ENCODE results near the gene CTLA4. TPM values are rescaled to one million over a fixed set of nuclear protein-coding genes. Genes with fewer than 3 reads are reported as not detected.

The CTLA4 gene
- total and polyA plus RNA-seq, 10 of the 15 experiments (the other 5 are each of a cell fraction or from before 2014, with no cell fraction given) = not detected

DNA sequence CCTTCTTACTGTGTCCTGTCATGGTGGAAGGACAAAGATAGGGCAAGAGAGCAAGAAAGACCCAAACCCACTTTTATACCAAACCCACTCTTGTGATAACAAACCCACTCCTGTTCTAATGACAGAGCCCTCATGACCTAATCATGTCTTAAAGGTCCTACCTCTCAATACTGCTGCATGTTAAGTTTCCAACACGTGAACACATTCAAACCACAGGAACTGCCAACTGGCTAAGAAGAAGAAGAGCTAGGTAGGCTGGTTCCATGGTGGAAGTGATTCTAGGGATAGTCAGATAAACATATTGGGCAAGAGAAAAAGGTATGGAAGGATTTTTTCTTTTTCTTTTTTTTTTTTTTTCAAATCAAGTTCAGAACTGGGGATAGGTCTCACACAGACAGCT, 22.0 kb downstream of the CTLA4 start:
- no peak overlapping the region for H2AFZ ChIP-seq (ENCODE audit: control insufficient read depth, low read depth, low read length)
- in situ Hi-C loops (cut with MboI) = no loop called here
- BruUV-seq (replicated peaks) = no TSS peak
- no peak for ATAC-seq
- DNase-seq (ENCODE audit: low read depth, low spot score) = no peak
- no peaks in the 10 kb centered on the region for H3K4me1 ChIP-seq (ENCODE audit: control insufficient read depth, insufficient read depth, low read length)
- H4K20me1 ChIP-seq (ENCODE audit: control insufficient read depth, insufficient read depth) = 0 out of 2 replicates have a peak, but pooled peaks cover 3% of the 10 kb centered on the region
- SMC1A ChIA-PET (ENCODE audit: uncharacterized antibody, unreplicated experiment) = interaction anchor here (1.3 kb wide), 1 partner anchor 20 kb away, joined by 3 read pairs; no protein-coding TSS in a partner anchor
- POLR2A ChIA-PET = no interaction called here
- no peak overlapping the region for H3K4me3 ChIP-seq
- WGBS (ENCODE audit: insufficient coverage, insufficient replicate concordance, low lambda C conversion rate, missing lambda C conversion rate) = 0% methylated on average over 1 of the region's 1 CpG
- FAIRE-seq = no peak
- CTCF ChIA-PET = no interaction called here
- intact Hi-C loops (cut with micrococcal nuclease; ENCODE audit: unreplicated experiment) = no loop called here
- peaks cover 0 to 2% of the 10 kb centered on the region in 2 experiments; a peak in 1 of 4 replicates for H3K27me3 ChIP-seq (replicated peaks in 1 of 2; ENCODE audit: control insufficient read depth in 2 of 2, insufficient read depth in 2 of 2, low read length in 1 of 2)
- no peaks in the 10 kb centered on the region for H3K79me2 ChIP-seq (ENCODE audit: control insufficient read depth, insufficient read depth, low read length)
- H3K9me3 ChIP-seq (replicated peaks; ENCODE audit: control insufficient read depth, insufficient read depth, low read length) = no peaks in the 10 kb centered on the region
- no peak overlapping the region for H3K4me2 ChIP-seq (ENCODE audit: control insufficient read depth, insufficient read depth)
- RAD21 ChIA-PET (ENCODE audit: unreplicated experiment) = no interaction called here
- H3K36me3 ChIP-seq (ENCODE audit: control insufficient read depth in 2 of 2, insufficient read depth in 2 of 2, low read length in 1 of 2) = no peaks in the 10 kb centered on the region
- no peak overlapping the region for H3K9ac ChIP-seq (ENCODE audit: control insufficient read depth, insufficient read depth, low read length)
- no peak overlapping the region for H3K27ac ChIP-seq (ENCODE audit: control insufficient read depth, insufficient read depth)
- no peak for TF ChIP-seq FOXM1 (IDR thresholded peaks at IDR 0.05; ENCODE audit: low read depth, low read length)
- no peak for TF ChIP-seq SMAD1 (IDR thresholded peaks at IDR 0.05; ENCODE audit: low read depth, partially characterized antibody)
- TF ChIP-seq, protein P1, sequence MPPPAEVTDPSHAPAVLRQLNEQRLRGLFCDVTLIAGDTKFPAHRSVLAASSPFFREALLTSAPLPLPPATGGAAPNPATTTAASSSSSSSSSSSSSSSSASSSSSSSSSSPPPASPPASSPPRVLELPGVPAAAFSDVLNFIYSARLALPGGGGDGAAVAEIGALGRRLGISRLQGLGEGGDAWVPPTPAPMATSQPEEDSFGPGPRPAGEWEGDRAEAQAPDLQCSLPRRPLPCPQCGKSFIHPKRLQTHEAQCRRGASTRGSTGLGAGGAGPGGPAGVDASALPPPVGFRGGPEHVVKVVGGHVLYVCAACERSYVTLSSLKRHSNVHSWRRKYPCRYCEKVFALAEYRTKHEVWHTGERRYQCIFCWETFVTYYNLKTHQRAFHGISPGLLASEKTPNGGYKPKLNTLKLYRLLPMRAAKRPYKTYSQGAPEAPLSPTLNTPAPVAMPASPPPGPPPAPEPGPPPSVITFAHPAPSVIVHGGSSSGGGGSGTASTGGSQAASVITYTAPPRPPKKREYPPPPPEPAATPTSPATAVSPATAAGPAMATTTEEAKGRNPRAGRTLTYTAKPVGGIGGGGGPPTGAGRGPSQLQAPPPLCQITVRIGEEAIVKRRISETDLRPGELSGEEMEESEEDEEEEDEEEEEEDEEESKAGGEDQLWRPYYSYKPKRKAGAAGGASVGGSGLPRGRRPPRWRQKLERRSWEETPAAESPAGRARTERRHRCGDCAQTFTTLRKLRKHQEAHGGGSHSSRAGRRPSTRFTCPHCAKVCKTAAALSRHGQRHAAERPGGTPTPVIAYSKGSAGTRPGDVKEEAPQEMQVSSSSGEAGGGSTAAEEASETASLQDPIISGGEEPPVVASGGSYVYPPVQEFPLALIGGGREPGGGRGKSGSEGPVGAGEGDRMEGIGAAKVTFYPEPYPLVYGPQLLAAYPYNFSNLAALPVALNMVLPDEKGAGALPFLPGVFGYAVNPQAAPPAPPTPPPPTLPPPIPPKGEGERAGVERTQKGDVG (CRISPR knock-in tag; IDR thresholded peaks at IDR 0.05) = no peak
- TF ChIP-seq ZZZ3 (IDR thresholded peaks at IDR 0.05; ENCODE audit: control insufficient read depth, insufficient read length, low read depth) = no peak
- no peak for TF ChIP-seq CHD1 (IDR thresholded peaks at IDR 0.05; ENCODE audit: low read depth, low read length)
- TF ChIP-seq NR2F1 (conservative IDR thresholded peaks at IDR 0.05) = no peak
- TF ChIP-seq, protein P2, sequence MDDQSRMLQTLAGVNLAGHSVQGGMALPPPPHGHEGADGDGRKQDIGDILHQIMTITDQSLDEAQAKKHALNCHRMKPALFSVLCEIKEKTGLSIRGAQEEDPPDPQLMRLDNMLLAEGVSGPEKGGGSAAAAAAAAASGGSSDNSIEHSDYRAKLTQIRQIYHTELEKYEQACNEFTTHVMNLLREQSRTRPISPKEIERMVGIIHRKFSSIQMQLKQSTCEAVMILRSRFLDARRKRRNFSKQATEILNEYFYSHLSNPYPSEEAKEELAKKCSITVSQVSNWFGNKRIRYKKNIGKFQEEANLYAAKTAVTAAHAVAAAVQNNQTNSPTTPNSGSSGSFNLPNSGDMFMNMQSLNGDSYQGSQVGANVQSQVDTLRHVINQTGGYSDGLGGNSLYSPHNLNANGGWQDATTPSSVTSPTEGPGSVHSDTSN (IDR thresholded peaks at IDR 0.05; ENCODE audit: insufficient replicate concordance, low read depth, low read length) = no peak
- no peak for TF ChIP-seq GATAD2B (conservative IDR thresholded peaks at IDR 0.05; ENCODE audit: low read depth)
- TF ChIP-seq SREBF2 (IDR thresholded peaks at IDR 0.05; ENCODE audit: low read length) = no peak
- no peak for TF ChIP-seq NR2C2 (IDR thresholded peaks at IDR 0.05; ENCODE audit: borderline replicate concordance, control insufficient read depth, insufficient read length, low read depth)
- TF ChIP-seq, protein P3, sequence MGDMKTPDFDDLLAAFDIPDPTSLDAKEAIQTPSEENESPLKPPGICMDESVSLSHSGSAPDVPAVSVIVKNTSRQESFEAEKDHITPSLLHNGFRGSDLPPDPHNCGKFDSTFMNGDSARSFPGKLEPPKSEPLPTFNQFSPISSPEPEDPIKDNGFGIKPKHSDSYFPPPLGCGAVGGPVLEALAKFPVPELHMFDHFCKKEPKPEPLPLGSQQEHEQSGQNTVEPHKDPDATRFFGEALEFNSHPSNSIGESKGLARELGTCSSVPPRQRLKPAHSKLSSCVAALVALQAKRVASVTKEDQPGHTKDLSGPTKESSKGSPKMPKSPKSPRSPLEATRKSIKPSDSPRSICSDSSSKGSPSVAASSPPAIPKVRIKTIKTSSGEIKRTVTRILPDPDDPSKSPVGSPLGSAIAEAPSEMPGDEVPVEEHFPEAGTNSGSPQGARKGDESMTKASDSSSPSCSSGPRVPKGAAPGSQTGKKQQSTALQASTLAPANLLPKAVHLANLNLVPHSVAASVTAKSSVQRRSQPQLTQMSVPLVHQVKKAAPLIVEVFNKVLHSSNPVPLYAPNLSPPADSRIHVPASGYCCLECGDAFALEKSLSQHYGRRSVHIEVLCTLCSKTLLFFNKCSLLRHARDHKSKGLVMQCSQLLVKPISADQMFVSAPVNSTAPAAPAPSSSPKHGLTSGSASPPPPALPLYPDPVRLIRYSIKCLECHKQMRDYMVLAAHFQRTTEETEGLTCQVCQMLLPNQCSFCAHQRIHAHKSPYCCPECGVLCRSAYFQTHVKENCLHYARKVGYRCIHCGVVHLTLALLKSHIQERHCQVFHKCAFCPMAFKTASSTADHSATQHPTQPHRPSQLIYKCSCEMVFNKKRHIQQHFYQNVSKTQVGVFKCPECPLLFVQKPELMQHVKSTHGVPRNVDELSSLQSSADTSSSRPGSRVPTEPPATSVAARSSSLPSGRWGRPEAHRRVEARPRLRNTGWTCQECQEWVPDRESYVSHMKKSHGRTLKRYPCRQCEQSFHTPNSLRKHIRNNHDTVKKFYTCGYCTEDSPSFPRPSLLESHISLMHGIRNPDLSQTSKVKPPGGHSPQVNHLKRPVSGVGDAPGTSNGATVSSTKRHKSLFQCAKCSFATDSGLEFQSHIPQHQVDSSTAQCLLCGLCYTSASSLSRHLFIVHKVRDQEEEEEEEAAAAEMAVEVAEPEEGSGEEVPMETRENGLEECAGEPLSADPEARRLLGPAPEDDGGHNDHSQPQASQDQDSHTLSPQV (IDR thresholded peaks at IDR 0.05) = no peak
- TF ChIP-seq NFYA (IDR thresholded peaks at IDR 0.05; ENCODE audit: borderline replicate concordance, low read depth, low read length) = no peak
- no peak for TF ChIP-seq SMARCA5 (IDR thresholded peaks at IDR 0.05)
- TF ChIP-seq KDM1A (IDR thresholded peaks at IDR 0.05; ENCODE audit: borderline replicate concordance) = no peak
- TF ChIP-seq SUZ12 (IDR thresholded peaks at IDR 0.05; ENCODE audit: unreplicated experiment) = no peak
- TF ChIP-seq TAF1 (IDR thresholded peaks at IDR 0.05; ENCODE audit: borderline replicate concordance, low read depth, low read length) = no peak
- TF ChIP-seq POLR2AphosphoS2 (IDR thresholded peaks at IDR 0.05; ENCODE audit: low read depth, low read length) = no peak
